BLaER1 (cell line): ENCODE measurements around the gene TCF20.

ENCODE experiments used
- H3K27ac ChIP-seq: shearing (Covaris generic); formaldehyde crosslinking; 2 replicates; pipeline ENCODE4 v1.8.1; 2022
- H3K27me3 ChIP-seq: shearing (Covaris generic); formaldehyde crosslinking; 2 replicates; pipeline ENCODE4 v1.8.1; 2022
- H3K36me3 ChIP-seq: shearing (Covaris generic); formaldehyde crosslinking; 2 replicates; pipeline ENCODE4 v1.8.1; 2022
- H3K4me1 ChIP-seq: shearing (Covaris generic); formaldehyde crosslinking; 2 replicates; pipeline ENCODE4 v1.8.1; 2022
- H3K4me2 ChIP-seq: shearing (Covaris generic); formaldehyde crosslinking; 2 replicates; pipeline ENCODE4 v1.8.1; 2022
- H3K4me3 ChIP-seq: shearing (Covaris generic); formaldehyde crosslinking; 2 replicates; pipeline ENCODE4 v1.8.1; 2022
- H3K9ac ChIP-seq: shearing (Covaris generic); formaldehyde crosslinking; 2 replicates; pipeline ENCODE4 v1.8.1; 2022
- H3K9me3 ChIP-seq: shearing (Covaris generic); formaldehyde crosslinking; 2 replicates; pipeline ENCODE4 v1.8.1; 2022
- H4K20me1 ChIP-seq: shearing (Covaris generic); formaldehyde crosslinking; 2 replicates; pipeline ENCODE4 v1.8.1; 2022
- Cebpa-rat ChIP-seq: shearing (Covaris generic); IDR thresholded peaks from 2 replicates; pipeline ENCODE4 v1.8.1; 2022

The TCF20 gene

DNA sequence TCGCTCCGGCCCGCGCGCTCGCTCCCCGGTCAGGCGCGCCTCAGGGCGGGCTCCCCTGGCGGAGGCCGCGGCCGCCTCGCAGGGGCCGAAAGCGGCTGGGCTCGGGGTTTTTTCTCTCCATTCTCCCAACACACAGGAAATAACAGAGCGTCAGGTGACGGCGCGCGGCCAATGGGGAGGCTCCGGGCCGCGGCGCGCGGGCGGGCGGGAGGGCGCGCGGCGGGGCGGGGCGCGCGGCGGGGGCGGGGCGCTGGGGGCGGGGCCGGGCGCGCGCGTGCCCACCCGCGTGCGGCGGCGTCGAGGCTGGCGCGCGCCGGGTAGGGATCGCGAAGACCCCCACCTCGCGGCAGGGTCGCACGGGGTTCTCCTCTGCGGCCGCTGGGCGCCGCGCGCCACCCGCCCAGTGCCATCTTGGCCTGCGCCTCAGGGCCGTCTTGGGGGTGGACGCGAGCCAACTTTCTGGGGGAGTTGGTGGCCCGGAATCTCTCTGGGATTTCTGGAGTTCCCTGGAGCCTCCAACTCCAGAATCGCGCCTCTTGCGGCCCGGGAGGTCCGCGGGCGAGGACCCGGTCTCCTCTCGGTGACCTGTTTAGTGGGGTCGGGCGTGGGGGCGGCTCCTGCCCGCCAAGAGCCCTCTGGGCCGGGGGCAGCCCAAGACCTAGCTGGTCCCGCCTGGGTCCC, at the start of gene TCF20:
Gene TCF20 (minus strand): TSS at position 144 of the 681 bp plus-strand sequence. CDS start 55,348 bp downstream, outside the sequence.
- H3K27ac ChIP-seq = peak within 1 kb of the TSS; percentile 92
- no peaks in the 10 kb centered on the region for H3K27me3 ChIP-seq
- peak within 1 kb of the TSS; percentile 99 for H3K4me3 ChIP-seq
- no peak for TF ChIP-seq Cebpa-rat
- H3K36me3 ChIP-seq = peaks cover 14% of the 10 kb centered on the region; the same call in 1 of the 2 replicates
- H3K4me2 ChIP-seq = peak within 1 kb of the TSS; percentile 88
- peak within 1 kb of the TSS; percentile 95 for H3K9ac ChIP-seq
- no peaks in the 10 kb centered on the region for H3K9me3 ChIP-seq
- peaks cover 35% of the 10 kb centered on the region for H3K4me1 ChIP-seq
- peaks cover 44% of the 10 kb centered on the region for H4K20me1 ChIP-seq

DNA sequence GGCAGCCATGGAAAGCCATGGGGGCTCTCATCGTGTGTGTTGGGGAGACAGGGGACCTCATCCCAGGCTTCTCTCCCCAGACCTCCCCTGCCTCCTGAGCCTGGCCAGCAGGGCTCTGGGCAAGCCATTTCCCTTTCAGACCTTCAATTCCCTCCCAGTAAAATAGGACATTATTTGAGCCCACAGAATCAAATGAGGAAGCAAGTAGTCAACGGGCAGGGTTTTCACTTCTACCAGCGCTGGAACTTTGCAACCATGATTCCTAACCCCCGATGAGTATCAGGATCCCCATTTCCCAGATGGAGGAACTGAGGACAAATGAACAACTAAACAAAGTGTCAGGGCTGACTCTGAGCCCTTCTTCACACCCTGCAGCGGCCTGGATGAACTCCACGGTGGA, 48.9 kb upstream of the TCF20 start:
- H3K9ac ChIP-seq = no peak overlapping the region; the same call in 1 of the 2 replicates
- H4K20me1 ChIP-seq = peaks cover 16% of the 10 kb centered on the region
- peak overlapping the region; percentile 81 for H3K4me2 ChIP-seq
- TF ChIP-seq Cebpa-rat = no peak
- H3K4me1 ChIP-seq = peaks cover 95% of the 10 kb centered on the region
- H3K9me3 ChIP-seq = no peaks in the 10 kb centered on the region
- no peaks in the 10 kb centered on the region for H3K36me3 ChIP-seq
- no peak overlapping the region for H3K4me3 ChIP-seq
- H3K27ac ChIP-seq = peak overlapping the region; percentile 60; the same call in 1 of the 2 replicates
- no peaks in the 10 kb centered on the region for H3K27me3 ChIP-seq

DNA sequence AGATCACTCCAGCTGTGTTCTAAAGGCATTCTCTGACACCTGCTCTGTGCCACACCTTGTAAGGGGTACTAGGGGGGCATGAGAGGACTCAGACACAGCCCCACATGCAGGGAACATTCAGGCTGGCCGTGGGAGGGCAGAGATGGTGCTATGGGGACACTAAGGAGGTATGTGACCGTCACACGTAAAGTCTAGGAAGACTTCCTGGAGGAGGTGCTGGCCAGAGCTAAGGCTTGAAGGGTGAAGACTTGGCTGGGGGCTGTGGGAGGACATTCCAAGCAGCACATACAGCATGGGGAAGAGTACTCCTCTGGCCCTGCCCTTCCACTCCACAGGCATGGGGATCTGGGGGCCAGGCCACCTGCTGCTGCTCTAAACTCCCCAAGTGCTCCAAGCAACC, 48.5 kb upstream of the TCF20 start:
- peaks cover 21% of the 10 kb centered on the region for H4K20me1 ChIP-seq
- no peak overlapping the region for H3K9ac ChIP-seq
- no peaks in the 10 kb centered on the region for H3K36me3 ChIP-seq
- peaks cover 96% of the 10 kb centered on the region for H3K4me1 ChIP-seq
- no peak overlapping the region for H3K4me3 ChIP-seq
- no peaks in the 10 kb centered on the region for H3K27me3 ChIP-seq
- H3K9me3 ChIP-seq = no peaks in the 10 kb centered on the region
- no peak for TF ChIP-seq Cebpa-rat
- peak overlapping the region; percentile 81 for H3K4me2 ChIP-seq
- H3K27ac ChIP-seq = peak overlapping the region; percentile 60; the same call in 1 of the 2 replicates

DNA sequence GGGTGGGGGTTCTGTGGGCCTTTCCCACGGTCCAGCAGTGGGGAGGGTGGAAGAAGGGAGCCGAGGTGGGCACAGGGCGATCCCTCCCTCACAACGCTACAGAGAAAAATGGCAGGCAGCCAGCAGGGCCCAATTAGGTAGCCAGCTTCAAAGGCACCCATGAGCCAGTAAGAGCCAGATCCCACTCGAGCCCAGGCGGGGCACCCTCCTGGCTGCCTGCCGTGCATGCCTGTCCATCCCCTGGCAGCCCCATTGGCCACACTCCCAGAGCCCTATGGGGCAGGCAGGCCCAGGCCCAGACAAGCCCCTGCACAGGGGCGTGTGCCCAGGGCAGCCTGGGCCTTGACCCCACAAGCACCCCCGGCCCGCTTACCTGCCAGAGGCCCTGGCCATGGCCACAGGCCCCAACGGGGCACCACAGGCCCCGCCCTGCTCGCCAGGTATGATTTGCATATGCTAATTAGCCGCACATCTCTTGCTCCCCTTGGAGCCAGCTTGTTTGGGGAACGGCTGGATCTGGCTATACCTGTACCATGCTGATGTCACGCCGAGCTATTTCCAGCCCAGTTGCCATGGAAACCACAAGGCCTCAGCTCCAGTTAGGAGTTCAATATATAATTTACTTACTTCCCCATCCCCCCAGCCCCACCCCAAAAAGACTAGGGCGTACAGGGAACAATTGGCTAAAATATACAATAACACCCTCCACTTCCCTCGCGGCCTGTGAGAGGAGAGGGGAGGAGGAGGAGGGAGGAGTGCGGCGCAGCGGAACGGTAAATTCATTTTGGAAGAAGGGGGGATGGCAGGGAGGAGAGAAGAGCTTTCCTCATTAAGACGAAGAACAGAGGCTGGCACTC, 47.5 kb upstream of the TCF20 start:
- H3K27ac ChIP-seq = peak overlapping the region; percentile 60
- H3K9me3 ChIP-seq = no peaks in the 10 kb centered on the region
- H3K27me3 ChIP-seq = no peaks in the 10 kb centered on the region
- H3K4me2 ChIP-seq = peak overlapping the region; percentile 81
- H4K20me1 ChIP-seq = peaks cover 31% of the 10 kb centered on the region
- H3K36me3 ChIP-seq = no peaks in the 10 kb centered on the region
- peak overlapping the region; percentile 31; the same call in 1 of the 2 replicates for H3K9ac ChIP-seq
- H3K4me3 ChIP-seq = no peak overlapping the region
- peaks cover 100% of the 10 kb centered on the region for H3K4me1 ChIP-seq
- no peak for TF ChIP-seq Cebpa-rat

DNA sequence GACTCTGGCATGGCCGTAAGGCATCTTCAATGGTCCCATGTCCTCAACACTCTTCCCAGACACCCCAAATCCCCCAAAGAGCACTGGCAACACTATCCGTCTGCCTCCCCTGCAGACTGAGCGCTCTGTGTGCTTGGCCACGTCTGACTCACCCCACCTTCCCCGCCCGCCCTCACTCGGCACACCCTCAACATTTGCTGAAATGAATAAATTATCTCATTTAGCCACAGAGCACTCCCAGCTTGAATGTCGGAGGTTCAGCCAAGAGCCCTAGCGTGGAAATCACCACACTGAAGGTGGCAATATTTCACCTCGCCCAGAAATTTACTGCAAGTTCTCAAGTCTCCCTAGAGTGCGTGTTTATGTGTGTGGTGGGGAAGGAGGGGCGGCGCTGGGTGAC, 46.6 kb upstream of the TCF20 start:
- no peaks in the 10 kb centered on the region for H3K36me3 ChIP-seq
- peak overlapping the region; percentile 81 for H3K4me2 ChIP-seq
- no peaks in the 10 kb centered on the region for H3K9me3 ChIP-seq
- H3K27me3 ChIP-seq = no peaks in the 10 kb centered on the region
- H3K9ac ChIP-seq = no peak overlapping the region
- peak overlapping the region; percentile 65; the same call in 1 of the 2 replicates for H3K27ac ChIP-seq
- no peak for TF ChIP-seq Cebpa-rat
- H3K4me3 ChIP-seq = no peak overlapping the region
- H4K20me1 ChIP-seq = peaks cover 37% of the 10 kb centered on the region
- peaks cover 100% of the 10 kb centered on the region for H3K4me1 ChIP-seq

DNA sequence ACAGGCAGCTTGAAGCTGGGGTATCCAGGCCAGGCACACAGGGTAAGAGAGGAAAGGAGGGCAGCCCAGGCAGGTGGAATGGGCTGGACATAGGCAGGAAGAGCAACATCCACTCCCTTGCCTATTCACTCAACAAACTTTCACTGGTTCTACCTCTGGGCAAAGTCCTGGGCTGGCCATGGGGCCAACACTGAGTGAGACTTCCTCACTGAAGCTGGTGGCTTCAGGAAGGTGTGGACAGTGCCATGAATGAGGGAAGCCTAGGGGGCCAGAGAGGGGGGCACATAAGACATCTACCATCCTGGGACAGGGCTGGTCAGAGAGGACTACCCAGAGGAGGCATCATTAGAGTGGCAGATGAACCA, 44.9 kb upstream of the TCF20 start:
- Histone ChIP-seq H3K9me3 (no peaks in the 10 kb centered on the region), H3K27ac (peak overlapping the region; percentile 5), H3K4me2 (peak overlapping the region; percentile 81), H3K9ac (0 out of 2 replicates have a peak overlapping the region, but pooled peaks have one; percentile 17), H3K27me3 (no peaks in the 10 kb centered on the region), H3K4me3 (no peak overlapping the region), H3K4me1 (peaks cover 100% of the 10 kb centered on the region), H4K20me1 (peaks cover 37% of the 10 kb centered on the region), H3K36me3 (no peaks in the 10 kb centered on the region)
- no peak for TF ChIP-seq Cebpa-rat

DNA sequence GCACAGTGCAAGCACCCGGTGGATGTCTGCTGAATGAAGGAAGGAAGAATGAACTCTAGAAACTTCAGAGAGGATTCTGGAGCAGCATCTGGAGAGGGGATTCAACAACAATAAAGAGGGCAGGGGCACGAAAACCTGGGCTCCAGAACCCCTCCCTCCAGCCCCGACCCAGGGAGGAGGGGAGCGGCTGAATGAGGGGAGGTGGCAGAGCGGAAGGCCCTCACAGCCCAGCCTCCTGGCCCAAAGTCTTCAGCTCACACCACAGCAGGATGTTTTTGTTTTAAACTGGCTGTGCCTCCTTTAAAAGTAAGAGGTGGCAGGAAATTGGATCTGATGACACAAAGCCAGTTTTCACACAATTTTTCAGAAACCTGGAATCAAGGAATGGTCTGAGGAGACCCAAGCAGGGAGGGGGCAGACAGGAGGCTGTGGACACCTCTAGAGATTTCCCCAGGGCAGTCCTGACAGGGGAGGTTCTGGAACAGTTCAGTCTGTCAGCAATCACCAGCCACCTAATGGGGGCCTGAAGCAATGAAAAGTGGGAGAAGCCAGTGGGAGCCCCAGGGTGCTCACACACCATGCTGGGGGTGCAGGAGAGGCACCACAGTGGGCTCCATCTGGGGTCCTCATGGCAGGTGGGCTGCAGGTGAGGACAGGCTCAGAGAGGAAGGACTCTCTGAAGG, 44.4 kb upstream of the TCF20 start:
- no peak for TF ChIP-seq Cebpa-rat
- peaks cover 41% of the 10 kb centered on the region for H4K20me1 ChIP-seq
- peak overlapping the region; percentile 81 for H3K4me2 ChIP-seq
- H3K4me1 ChIP-seq = peaks cover 100% of the 10 kb centered on the region
- H3K4me3 ChIP-seq = no peak overlapping the region
- H3K27me3 ChIP-seq = no peaks in the 10 kb centered on the region
- peak overlapping the region; percentile 17; the same call in 1 of the 2 replicates for H3K9ac ChIP-seq
- no peaks in the 10 kb centered on the region for H3K36me3 ChIP-seq
- H3K9me3 ChIP-seq = no peaks in the 10 kb centered on the region
- H3K27ac ChIP-seq = peak overlapping the region; percentile 5

DNA sequence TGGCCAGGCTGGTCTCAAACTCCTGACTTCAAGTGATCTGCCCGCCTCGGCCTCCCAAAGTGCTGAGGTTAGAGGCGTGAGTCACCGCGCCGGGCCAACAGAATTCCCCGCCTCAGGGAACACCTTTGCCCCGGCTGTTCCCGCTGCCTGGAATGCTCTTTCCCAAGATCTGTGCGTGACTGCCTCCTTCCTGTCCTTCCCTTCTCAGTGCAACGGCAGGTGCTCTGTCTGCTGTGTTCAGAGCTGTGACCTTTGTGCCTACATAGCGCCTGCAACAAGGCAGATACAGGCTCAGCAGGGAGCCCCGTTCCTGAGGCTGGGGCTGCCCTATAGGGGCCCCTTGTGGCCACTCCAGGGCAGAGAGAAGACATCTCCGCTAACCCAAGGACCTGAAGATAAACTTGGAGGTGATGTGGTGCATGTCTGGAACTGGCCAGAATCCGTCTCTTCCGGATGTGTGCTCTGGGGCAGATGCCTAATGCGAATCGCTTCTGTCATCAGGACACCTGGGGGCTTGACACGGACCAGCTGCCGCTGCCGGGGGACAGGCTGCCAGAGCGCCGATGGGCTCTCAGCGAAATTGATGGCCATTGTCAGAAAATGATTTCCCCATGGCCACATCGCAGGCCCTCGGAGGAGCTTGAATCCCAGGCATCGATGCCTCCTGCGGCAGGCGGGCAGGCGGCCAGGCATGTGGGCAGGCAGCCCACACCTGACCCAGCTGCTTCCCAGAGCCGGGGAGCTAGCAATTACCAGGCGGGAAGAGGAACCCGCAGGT, 43.5 kb upstream of the TCF20 start:
- H3K27me3 ChIP-seq = no peaks in the 10 kb centered on the region
- peaks cover 100% of the 10 kb centered on the region for H3K4me1 ChIP-seq
- no peaks in the 10 kb centered on the region for H3K36me3 ChIP-seq
- no peak for TF ChIP-seq Cebpa-rat
- no peaks in the 10 kb centered on the region for H3K9me3 ChIP-seq
- no peak overlapping the region for H3K4me3 ChIP-seq
- H4K20me1 ChIP-seq = peaks cover 46% of the 10 kb centered on the region
- H3K27ac ChIP-seq = peak overlapping the region; percentile 5
- peak overlapping the region; percentile 17; the same call in 1 of the 2 replicates for H3K9ac ChIP-seq
- peak overlapping the region; percentile 81 for H3K4me2 ChIP-seq

DNA sequence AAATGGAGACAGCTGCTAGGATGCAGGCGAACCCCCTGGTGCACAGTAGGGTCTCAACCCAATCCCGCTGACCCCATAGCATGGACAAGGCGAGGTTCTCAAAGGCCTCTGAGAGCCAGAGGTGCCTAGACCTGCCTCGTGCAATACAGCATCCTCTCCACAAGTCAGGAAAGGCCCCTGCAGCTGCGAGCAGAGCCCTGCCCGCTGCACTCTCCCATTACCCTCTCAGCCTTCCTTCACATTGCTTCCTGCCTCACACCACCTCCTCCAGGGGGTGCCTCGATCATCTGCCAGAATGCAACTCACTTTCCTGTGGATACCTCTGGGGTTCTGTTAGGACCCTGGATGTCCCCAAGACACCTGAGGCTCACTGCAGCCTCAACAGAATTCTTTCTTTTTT, 42.8 kb upstream of the TCF20 start:
- Histone ChIP-seq H3K36me3 (no peaks in the 10 kb centered on the region), H3K27ac (peak overlapping the region; percentile 15; the same call in 1 of the 2 replicates), H3K4me3 (no peak overlapping the region), H3K4me2 (peak overlapping the region; percentile 81), H3K9ac (no peak overlapping the region), H4K20me1 (peaks cover 54% of the 10 kb centered on the region), H3K27me3 (no peaks in the 10 kb centered on the region), H3K4me1 (peaks cover 100% of the 10 kb centered on the region), H3K9me3 (no peaks in the 10 kb centered on the region)
- no peak for TF ChIP-seq Cebpa-rat
